Endodermal cell (in vitro differentiated cells): Measurements from ENCODE around the gene ASAP3. TPM values are rescaled to one million over a fixed set of nuclear protein-coding genes. Genes with fewer than 3 reads are reported as not detected.
A peak's percentile ranks its signal among the peaks of the same experiment; 100 is the strongest.

ENCODE experiments used
- DNase-seq: peaks from one replicate; pipeline ENCODE4 v3.0.0-alpha.2; 2017
- H3K27ac ChIP-seq: 2 replicates; pipeline ENCODE4 v1.5.1; 2013; ENCODE audit warnings: mild to moderate bottlenecking, low read depth, low read length, moderate library complexity
- H3K27me3 ChIP-seq: 2 replicates; pipeline ENCODE4 v1.6.1; 2013; ENCODE audit warnings: mild to moderate bottlenecking, low read length, moderate library complexity; ENCODE audit not compliant: insufficient read depth, control insufficient read depth, poor library complexity, severe bottlenecking
- H3K36me3 ChIP-seq: 2 replicates; pipeline ENCODE4 v1.7.0; 2013; ENCODE audit warnings: mild to moderate bottlenecking, low read length, moderate library complexity; ENCODE audit not compliant: control insufficient read depth, insufficient read depth
- H3K4me1 ChIP-seq: one replicate; pipeline ENCODE4 v1.7.0; 2013; ENCODE audit warnings: low read length; ENCODE audit not compliant: control insufficient read depth, insufficient read depth
- H3K4me3 ChIP-seq: 2 replicates; pipeline ENCODE4 v1.5.1; 2013; ENCODE audit warnings: mild to moderate bottlenecking, low read length, moderate library complexity
- H3K9ac ChIP-seq: 2 replicates; pipeline ENCODE4 v1.6.1; 2013; ENCODE audit warnings: mild to moderate bottlenecking, low read length, moderate library complexity; ENCODE audit not compliant: poor library complexity, severe bottlenecking; ENCODE audit errors: extremely low read depth
- H3K9me3 ChIP-seq: 2 replicates; pipeline ENCODE4 v1.6.1; 2013; ENCODE audit warnings: mild to moderate bottlenecking, low read length, moderate library complexity; ENCODE audit not compliant: control insufficient read depth
- H3K27ac Mint-ChIP-seq: 2 replicates; pipeline ENCODE4 v1.8.0; 2020; ENCODE audit warnings: mixed read lengths
- H3K27me3 Mint-ChIP-seq: 2 replicates; pipeline ENCODE4 v1.8.0; 2021; ENCODE audit warnings: mild to moderate bottlenecking, mixed read lengths; ENCODE audit not compliant: insufficient read depth
- H3K36me3 Mint-ChIP-seq: 2 replicates; pipeline ENCODE4 v1.8.0; 2020; ENCODE audit warnings: low read depth, mixed read lengths
- H3K4me1 Mint-ChIP-seq: 2 replicates; pipeline ENCODE4 v1.8.0; 2020; ENCODE audit warnings: mixed read lengths
- H3K4me3 Mint-ChIP-seq: 2 replicates; pipeline ENCODE4 v1.8.0; 2020; ENCODE audit warnings: mild to moderate bottlenecking, moderate library complexity, mixed read lengths
- H3K9me3 Mint-ChIP-seq: 2 replicates; pipeline ENCODE4 v1.8.0; 2020; ENCODE audit warnings: mild to moderate bottlenecking, mixed read lengths
- CTCF ChIP-seq: fragments of 200-600 bp; sonication (generic); conservative IDR thresholded peaks from 2 replicates; pipeline ENCODE4 v1.5.0; 2021; ENCODE audit warnings: antibody characterized with exemption, mild to moderate bottlenecking
- WGBS, 2 experiments: methylation state at CpG; one replicate each; pipeline versions ENCODE4 v1.1.5 to v1.1.7; 2013; ENCODE audit warnings: missing lambda C conversion rate in 2 of 2, mixed read lengths in 1 of 2; ENCODE audit not compliant: insufficient coverage in 1 of 2, insufficient read length in 1 of 2; 5-methylcytosine and 5-hydroxymethylcytosine counted together
- total RNA-seq, 2 donors: library from RNA; stranded (reverse); fragmentation: NEBNext Ultra II Directional in 1 of 2; extraction: Animal tissue kit (Norgen Biotek cat#: 25700) in 1 of 2; gene quantifications; 2 replicates in 1 of 2; 3 replicates in 1 of 2; pipeline ENCODE4 v1.2.1, GENCODE V29; 2021

ASAP3 gene
- total RNA-seq, 2 donors from 2014 or later, result 78.7 to 91.0 TPM

GRCh38 chr1:23395849-23396248 lies 88.1 kb downstream of the ASAP3 start:
- WGBS, 2 experiments, result 87 to 92% methylated on average over 4 of the region's 4 CpGs
- no peaks in the 10 kb centered on the region for H3K9me3 Mint-ChIP-seq
- no peaks in the 10 kb centered on the region for H3K36me3 Mint-ChIP-seq
- H3K4me3 ChIP-seq, result no peak overlapping the region
- peaks cover 12% of the 10 kb centered on the region for H3K9me3 ChIP-seq
- H3K27me3 Mint-ChIP-seq, result peaks cover 67% of the 10 kb centered on the region
- DNase-seq, result no peak
- peaks cover 28% of the 10 kb centered on the region for H3K27me3 ChIP-seq
- H3K27ac ChIP-seq, result no peak overlapping the region
- no peak overlapping the region for H3K9ac ChIP-seq
- no peaks in the 10 kb centered on the region for H3K4me1 ChIP-seq
- H3K4me3 Mint-ChIP-seq, result no peak overlapping the region
- H3K36me3 ChIP-seq, result no peaks in the 10 kb centered on the region
- H3K27ac Mint-ChIP-seq, result no peak overlapping the region
- TF ChIP-seq CTCF, result no peak
- H3K4me1 Mint-ChIP-seq, result peaks cover 10% of the 10 kb centered on the region

DNA sequence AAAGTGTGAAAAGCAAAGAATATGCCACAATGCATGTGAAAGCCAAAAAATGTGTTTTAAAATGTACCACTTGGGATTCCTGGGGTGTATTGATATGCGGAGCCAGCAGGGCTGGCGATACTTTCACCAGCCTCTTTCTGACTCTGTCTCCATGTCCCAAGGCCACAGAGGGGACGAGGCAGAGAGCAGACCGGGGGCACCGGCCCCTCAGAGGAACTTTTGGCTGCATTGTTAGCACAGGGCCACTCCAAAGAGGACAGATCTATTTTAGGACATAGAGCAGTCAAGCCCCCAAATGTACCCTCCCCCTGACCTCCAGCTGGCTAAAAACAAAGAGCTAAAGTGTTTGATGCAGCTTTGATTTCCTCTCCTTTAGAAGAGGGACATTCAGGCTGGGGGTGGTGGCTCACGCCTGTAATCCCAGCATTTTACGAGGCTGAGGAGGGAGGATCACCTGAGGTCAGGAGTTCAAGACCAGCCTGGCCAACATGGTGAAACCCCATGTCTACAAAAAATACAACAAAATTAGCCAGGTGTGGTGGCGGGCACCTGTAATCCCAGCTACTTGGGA lies 88.7 kb downstream of the ASAP3 start:
- DNase-seq, result peak; percentile 78
- no peak for TF ChIP-seq CTCF
- Mint-ChIP-seq H3K4me1 (peaks cover 10% of the 10 kb centered on the region), H3K9me3 (no peaks in the 10 kb centered on the region), H3K27ac (peak overlapping the region; percentile 24), H3K4me3 (no peak overlapping the region), H3K27me3 (peaks cover 67% of the 10 kb centered on the region), H3K36me3 (no peaks in the 10 kb centered on the region)
- peaks cover 12% of the 10 kb centered on the region for H3K9me3 ChIP-seq
- H3K27me3 ChIP-seq, result peaks cover 27% of the 10 kb centered on the region
- H3K36me3 ChIP-seq, result no peaks in the 10 kb centered on the region
- WGBS, 2 experiments, result 40 to 50% methylated on average over 2 to 8 of the region's 8 CpGs
- no peak overlapping the region for H3K9ac ChIP-seq
- H3K4me3 ChIP-seq, result no peak overlapping the region
- H3K4me1 ChIP-seq, result no peaks in the 10 kb centered on the region
- peak overlapping the region; percentile 66 for H3K27ac ChIP-seq

DNA sequence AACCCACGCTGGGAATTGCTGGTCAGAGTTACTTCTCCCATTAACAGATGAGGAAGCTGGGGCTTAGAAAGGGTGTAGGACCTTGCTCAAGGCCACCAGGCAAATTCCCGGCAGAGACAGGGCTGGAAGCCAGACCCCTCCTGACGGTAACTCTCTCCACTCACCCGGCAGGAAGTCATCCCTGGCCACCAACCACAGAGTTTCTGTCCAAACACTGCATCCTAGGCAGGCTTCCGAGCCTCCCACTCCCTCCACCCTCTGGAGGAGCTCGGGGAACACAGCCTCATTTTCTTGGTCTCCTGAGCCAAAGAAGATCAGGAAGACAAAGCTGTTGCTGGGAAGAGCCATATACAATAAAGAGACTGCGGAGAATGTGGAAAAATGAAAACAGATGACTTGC lies 89.3 kb downstream of the ASAP3 start:
- Histone ChIP-seq H3K36me3 (no peaks in the 10 kb centered on the region), H3K9ac (no peak overlapping the region), H3K4me3 (no peak overlapping the region), H3K4me1 (no peaks in the 10 kb centered on the region), H3K9me3 (peaks cover 11% of the 10 kb centered on the region), H3K27ac (peak overlapping the region; percentile 66), H3K27me3 (peaks cover 24% of the 10 kb centered on the region)
- Mint-ChIP-seq H3K4me1 (peaks cover 14% of the 10 kb centered on the region), H3K36me3 (no peaks in the 10 kb centered on the region), H3K4me3 (no peak overlapping the region), H3K9me3 (no peaks in the 10 kb centered on the region), H3K27me3 (peaks cover 67% of the 10 kb centered on the region), H3K27ac (peak overlapping the region; percentile 24)
- peak; percentile 84 for DNase-seq
- WGBS, 2 experiments, result 24 to 32% methylated on average over 2 to 7 of the region's 7 CpGs
- peak; percentile 25 for TF ChIP-seq CTCF
